Stimulated activated CD4-positive, alpha-beta T cell treated with anti-CD3 and anti-CD28 coated beads, Interleukin-15, amount 100 ng/mL, for 1 hour (primary cell): ENCODE results near the gene BCKDK.

ENCODE experiments used
- DNase-seq, 2 donors: peaks; one replicate each; pipeline ENCODE4 v3.0.0-alpha.2; 2020; ENCODE audit warnings: low read depth in 1 of 2, low spot score in 1 of 2

Gene BCKDK

DNA sequence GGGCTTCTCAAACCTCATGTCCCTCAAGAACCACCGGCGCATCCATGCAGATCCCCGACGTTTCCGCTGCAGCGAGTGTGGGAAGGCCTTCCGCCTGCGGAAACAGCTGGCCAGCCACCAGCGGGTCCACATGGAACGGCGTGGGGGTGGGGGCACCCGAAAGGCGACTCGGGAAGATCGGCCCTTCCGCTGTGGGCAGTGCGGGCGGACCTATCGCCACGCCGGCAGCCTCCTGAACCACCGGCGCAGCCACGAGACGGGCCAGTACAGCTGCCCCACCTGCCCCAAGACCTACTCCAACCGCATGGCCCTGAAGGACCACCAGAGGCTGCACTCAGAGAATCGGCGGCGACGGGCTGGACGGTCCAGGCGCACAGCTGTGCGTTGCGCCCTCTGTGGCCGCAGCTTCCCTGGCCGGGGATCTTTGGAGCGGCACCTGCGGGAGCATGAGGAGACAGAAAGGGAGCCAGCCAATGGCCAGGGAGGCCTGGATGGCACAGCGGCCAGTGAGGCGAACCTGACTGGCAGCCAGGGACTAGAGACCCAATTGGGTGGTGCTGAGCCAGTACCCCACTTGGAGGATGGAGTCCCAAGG is 28.1 kb upstream of the BCKDK start:
- DNase-seq = no peak

DNA sequence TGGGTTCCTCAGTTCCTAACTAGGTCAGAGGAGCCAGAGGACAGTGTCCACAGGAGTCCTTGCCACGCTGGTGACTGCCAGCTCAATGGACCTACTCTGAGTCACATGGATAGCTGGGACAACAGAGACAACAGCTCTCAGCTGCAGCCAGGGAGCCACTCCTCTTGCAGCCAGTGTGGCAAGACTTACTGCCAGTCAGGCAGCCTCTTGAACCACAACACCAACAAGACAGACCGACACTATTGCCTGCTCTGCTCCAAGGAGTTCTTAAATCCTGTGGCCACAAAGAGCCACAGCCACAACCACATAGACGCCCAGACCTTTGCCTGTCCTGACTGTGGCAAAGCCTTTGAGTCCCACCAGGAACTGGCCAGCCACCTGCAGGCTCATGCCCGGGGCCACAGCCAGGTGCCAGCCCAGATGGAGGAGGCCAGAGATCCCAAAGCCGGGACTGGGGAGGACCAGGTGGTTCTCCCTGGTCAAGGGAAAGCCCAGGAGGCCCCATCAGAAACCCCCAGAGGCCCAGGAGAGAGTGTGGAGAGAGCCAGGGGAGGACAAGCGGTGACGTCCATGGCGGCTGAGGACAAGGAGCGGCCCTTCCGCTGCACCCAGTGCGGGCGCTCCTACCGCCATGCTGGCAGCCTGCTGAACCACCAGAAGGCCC is 27.3 kb upstream of the BCKDK start:
- DNase-seq = no peak

DNA sequence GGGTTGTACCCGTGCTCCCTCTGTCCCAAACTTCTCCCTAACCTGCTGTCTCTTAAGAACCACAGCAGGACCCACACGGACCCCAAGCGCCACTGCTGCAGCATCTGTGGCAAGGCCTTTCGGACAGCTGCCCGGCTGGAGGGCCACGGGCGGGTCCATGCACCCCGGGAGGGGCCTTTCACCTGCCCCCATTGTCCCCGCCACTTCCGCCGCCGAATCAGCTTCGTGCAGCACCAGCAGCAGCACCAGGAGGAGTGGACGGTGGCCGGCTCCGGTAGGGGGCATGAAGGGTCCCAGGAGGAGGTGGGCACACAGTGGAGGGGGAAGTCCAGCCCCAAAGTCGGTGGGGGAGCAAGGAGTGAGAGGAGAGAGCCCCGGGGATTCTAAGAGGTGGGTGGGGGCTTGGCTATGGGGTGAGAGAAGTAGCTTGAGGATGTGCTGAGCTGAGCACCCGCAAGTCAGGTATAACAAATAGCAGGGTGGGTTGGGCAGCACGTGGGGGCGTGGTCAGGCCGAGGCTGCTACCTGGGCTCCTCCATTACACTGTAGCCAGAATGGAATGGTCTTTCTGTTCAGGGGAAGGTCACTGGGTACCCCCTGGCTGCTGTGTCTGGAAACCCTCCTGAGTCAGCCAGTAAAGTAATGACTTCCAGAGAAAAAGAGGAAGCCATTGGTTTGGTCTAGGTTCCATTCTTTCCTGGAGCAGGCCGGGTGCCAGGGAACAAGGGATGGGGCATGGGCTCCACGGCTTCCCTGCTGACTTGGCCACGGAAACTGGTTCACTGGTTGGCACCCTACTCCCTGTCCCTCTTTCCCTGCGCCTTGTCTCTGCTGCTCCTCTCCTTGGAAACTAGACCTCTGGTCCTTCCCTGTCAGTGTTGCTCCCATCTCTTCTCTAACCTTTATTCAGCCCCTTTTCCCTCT is 26.5 kb upstream of the BCKDK start:
- no peak for DNase-seq

DNA sequence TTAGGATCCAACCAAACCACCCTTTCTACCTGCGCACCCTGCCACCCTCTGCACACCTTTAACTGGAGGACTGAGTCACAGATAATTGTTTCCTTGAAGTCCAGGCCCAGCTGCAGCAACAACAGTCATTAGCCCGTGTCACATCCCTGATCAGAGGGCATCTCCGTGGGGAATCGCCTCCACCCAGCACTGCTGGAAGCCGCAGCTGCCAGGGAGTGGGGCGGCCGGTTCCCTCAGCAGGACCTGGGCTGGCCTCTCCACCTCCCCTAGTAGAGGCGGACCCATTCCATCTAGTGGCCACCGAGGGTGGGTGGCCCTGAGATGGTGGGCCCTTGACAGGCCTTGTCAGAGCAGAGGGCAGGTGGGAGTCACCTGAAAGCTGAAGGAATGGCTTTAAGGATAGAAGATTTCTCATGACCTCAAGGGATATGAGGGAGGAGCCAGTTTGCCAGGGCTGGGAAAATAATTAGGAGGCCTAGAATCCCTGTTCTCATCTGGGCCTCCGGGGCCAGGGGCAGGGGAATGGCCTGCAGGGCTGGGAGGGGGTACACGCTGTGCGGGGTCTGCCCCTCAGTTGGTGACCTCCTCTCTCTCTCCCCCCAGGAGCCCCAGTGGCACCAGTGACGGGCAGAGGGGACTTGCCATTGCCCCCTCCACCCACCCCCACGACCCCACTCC is 25.7 kb upstream of the BCKDK start:
- no peak for DNase-seq

DNA sequence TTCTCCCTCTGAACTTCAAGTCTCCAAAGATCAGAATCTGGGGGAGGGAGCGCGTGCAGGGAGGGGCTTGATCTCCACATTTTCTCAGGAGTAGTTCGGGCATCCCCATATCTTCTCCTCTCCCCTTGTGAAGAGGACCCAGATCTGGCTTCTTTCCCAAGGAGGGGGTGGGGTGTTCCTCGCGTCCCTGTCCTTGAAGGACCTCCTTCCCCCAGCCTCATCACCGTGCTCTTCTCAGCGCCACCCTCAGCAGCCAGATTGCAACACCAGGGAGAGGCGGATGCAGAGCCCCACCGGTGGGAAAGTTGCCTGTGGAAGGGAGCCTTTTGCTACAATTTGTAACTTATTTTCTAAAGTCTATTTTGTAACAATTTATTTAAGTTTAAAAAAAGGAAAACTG is 25.1 kb upstream of the BCKDK start:
- no peak for DNase-seq

DNA sequence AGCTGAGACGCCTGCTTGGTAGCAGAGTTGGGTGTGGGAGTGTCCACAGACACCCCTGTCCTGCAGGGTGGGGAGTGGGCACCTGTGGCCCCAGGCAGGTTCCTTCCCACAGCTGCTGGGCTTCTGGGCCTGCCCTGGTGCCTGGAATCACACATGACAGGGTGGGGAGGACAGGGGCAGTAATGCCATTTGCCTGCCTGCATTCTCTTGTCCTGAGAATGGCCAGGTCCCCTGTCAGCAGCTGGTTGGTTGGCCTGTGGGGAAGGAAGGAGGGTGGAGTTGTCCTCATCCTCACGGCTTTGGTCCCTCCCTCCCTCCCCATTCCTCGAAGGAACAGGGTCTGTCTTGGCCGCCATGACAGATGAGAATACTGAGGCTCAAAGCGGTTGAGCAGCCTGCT is 24.6 kb upstream of the BCKDK start:
- DNase-seq = no peak

DNA sequence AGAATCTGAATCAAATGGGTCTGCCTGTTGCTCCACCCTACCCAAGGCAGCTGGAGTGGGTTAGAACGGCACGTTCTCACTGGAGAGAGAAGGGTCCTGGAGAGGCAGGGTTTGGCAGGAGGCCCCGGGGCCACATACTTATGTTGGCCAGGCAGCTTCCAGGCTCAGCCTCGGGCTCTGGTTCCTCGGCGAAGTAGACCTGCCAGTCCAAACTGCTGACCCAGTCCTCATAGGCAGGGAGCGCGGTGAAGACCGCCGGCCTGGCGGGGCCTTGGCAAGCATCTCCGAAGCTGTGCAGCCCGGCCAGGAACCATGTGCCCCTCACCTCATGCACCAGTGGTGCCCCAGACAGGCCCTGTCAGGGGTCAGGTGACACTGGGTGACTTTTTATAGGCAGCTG is 24.2 kb upstream of the BCKDK start:
- DNase-seq = no peak

DNA sequence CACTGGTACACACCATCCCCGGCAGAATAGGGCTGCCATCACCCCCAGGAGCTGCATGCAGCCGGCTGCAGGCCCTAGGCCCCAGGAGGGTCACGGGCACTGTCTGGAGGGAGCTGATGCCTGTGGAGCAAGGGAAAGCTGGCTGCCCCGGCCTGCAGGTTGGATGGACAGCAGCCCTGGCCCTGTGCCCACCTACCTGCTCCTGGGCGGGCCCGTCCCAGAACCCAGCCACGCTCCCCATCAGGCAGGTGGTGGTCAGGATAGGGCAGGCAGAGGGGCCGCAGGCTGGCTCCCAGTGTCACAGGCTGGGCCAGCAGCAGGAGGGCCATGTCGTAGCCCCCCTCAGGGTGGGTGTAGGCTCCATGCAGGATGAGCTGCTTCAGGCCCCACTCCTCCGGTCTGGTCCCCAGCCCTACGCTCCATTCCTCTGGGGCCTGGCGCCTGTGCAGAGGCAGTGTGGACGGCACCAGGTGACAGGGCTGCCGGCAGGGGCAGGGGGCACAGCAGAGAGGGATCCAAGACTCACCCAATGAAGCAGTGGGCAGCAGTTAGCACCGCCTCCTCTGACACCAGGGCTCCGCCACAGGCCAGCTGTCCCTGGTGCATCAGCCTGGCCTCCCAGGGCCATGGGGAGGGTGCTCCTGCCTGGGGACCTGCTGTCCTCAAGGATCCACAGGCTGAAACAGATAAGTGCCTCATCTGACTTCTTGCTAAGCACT is 23.4 kb upstream of the BCKDK start:
- no peak for DNase-seq

DNA sequence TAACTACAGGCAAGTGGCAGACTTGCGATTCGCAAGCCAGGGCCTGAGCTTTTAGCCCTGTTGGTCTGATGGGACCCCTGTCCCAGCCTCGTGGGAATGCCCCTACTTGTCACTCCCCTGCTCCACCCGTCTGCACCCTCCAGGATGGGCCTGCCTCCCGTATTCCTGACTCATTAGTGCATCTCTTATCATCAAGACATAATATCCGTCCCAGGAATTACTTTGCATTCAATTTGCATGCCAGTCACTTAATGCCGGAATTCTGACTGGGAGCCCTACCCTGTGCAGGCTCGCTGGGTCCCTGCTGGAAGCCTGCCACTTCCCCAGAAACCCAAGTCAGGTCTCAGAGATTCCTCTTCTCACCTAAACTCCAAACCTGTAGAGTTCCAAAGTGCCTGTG is 22.8 kb upstream of the BCKDK start:
- no peak for DNase-seq

DNA sequence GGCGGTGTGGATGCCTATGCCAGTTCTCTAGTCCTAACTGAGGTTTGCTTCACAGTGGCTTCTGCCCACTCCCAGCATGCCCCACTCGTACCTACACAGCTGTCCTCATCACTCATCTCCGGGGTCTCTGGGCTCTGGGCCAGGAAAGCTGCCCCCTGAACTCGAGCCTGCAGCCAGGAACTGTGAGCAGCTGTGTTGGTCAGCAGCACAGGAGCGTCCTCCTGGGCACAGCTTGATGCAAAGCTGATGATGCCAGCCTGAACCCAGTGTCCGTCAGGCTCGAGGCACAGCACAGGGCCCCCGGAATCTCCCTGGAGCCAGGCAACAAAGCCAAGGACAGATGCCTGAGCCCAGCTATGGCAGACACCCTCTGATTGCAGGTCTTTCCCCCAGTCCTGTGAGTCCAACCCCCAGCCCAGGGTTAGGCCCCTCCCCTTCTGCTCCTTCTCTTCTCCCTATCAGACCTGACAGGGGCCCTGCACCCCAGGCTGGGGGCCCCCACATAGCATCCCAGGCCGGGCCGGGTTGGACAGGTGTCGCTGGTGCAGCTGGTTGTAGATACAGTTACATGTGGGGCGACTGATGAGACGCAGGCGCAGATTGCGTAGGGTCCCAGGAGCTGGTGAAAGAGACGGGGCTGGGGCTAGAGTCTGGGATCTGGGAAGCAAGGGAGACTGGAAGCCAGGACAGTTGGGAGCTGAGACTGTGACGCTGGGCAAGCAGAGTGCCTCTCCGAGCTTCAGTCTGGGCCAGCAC is 22.1 kb upstream of the BCKDK start:
- no peak for DNase-seq

DNA sequence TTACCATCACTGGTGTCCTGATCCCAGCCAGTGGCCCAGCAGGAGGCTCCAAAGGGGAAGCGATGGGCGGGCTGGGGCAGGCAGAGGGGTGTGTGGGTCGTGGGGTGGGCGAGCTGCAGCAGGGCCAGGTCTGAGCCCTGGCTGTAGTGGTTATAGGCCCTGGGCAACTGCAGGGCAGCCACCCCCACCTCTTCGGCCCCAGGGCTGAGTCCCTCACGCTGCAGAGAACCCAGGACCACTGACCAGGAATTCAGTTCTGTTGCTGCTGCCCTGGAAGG is 21.6 kb upstream of the BCKDK start:
- DNase-seq = no peak

DNA sequence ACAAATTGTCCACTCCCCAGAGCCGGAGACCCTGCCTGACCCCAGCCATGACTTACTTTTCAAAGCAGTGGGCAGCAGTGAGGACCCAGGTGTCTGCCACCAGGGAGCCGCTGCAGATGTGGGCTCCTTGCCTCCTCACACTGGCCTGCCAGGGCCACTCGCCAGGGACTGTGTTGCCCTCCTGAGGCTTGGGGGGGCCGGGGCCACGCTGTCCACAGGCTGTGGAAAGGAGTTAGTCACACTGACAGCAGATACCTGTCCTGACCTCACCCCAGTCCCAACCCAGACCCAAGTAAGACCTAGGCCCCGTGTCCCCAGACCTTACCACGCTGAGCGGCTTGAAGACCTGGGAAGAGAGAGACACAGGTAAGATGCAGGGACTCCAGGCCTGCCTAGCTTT is 20.7 kb upstream of the BCKDK start:
- no peak for DNase-seq

DNA sequence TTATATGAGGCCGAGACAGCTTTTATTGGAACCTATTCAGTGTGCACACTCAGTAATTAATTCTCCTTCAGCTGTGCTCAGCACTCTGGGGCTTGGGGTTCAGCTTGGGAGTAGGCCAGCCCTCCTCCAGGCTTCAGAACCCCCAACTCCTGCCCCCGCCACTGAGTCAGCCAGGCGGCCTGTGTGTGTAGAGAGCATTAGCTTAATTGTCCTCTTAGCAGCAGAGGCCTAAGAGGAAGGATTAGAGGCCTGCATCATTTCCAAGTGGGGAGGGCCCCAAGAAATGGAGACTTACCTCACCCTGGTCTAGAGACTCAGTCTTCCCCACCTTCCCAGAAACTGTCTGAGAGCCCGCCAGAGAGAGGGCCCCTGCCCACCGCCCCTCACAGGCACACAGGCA is 20.2 kb upstream of the BCKDK start:
- DNase-seq = no peak

DNA sequence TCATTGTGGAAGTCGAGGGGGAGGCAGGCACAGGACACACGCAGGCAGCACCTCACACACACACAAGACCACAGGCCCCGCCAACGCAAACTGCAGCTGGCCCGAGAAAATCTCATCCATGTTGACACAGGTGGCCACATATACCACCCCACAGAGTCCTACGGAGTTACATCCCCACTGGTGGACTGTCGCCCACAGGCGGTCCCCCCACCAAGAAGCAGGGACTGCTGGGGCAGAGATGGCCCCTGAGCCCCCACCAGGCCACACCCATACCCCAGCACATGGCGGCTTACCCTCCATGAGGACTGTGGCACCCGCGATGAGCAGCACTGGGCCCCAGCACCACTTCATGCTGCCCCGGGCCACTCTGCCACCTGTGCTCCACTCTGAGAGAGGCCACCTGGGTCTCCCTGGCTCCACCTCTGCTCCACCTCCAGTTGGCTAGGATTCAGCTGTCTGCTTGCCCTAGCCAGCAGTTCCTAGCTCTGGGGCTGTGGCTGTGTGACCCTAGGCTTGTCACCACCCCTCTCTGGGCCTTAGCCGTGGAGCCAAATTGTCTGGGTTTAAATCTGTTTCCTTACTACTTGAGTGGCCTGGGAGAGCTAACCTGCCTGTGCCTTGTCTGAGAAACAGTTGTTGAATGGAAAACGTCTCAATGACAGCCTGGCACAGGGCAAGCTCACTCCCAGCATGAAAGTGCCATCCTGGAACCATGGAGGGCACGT is 19.6 kb upstream of the BCKDK start, which contains the start of gene PRSS53:
PRSS53 (minus strand) TSS at position 485 of the 725 bp plus-strand sequence; CDS start at position 351, 134 bp downstream.
- DNase-seq = no peak

DNA sequence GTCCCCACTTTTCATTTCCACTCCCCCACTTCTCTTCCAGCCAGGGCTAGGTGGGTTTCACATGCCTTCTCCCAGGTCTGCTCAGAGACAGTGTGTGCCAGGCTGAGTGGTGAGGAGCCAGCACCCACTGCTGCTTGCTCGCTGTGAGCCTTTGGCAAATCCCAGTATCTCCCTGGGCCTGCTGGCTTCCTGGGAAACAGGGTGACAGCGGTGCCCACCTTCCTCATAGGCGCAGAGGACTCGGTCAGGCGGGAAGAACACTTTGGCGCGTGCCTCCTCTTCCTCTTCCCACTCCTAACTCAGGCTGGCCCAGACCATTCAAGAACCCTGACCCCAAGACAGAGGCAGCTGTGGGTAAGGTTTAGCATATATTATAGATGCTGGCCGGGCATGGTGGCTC is 19.0 kb upstream of the BCKDK start:
- no peak for DNase-seq

DNA sequence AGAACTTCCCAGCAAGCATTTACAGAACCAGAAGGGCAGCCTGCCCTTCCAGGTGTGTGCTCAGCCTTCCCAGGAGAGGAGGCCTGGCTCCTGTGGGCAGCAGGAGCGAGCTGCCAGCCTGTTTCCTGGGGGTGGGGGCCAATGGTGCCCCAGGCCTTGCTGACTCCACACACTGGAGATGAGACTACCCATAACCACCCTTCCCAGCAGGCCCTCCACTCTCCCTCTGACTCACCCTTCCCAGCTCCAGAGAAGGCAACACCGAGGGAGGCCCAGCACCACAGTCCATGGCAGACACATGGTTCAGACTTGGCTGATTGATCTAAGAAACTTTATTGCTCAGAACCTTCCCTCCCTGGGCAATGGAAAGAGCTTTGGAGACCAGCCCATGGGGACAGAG is 17.6 kb upstream of the BCKDK start:
- no peak for DNase-seq

DNA sequence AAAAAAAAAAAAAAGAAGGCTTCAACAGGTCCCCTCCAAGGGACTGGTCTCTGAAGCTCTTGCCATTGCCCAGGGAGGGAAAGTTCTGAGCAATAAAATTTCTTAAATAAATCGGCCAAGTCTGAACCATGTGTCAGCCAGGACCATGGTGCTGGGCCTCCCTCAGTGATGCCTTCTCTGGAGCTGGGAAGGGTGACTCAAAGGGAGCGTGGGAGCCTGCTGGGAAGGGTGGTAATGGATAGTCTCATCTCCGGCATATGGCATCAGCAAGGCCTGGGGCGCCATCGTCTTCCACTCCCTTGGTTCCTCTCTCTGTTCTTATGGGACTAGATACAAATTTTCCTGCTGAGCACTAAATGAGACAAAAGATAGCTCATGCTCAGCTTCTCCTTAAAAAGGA is 15.9 kb upstream of the BCKDK start:
- DNase-seq = no peak

DNA sequence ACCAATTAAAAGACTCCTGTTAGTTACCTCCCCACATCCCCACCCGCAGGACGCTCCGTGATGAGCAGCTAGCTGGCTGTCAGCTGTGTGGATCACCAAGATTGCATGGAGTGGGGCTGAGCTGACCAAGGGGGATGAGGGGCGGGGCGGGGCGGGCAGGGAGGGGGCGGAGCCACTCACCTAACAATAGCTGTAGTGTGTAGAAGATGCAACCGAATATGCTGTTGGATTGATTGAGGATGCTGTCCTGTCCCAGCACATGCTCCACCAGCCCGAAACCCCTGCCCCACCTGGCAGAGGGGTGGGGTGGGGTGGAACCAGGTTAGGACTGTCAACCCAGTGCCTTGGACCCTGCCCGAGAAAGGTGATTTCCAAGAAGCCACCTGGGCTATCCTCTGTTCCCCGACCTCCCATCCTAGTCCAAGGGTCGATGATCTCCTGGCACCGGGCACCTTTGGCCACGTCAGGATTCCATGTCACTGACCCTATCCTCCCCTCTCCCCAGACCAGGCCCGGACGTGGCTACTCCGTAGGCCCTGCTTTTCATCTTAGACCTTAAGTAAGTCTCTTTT is 15.0 kb upstream of the BCKDK start:
- no peak for DNase-seq

DNA sequence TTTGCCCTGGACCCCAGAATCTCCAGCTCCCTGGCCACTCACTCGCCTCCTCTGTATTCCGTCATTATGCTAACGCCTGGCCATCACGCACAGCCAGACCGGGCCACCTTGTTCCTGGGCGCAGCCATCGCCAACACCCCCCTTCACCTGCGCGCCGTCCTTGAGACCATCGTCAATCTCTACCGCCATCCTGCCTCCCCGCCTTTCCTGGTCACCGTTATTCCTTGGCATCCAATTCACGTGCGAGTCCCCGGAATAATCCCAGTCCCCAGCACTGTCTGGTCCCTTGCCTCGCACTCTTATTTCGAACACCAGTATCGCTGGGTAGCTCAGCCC is 14.1 kb upstream of the BCKDK start:
- DNase-seq = no peak
